Renal cortex interstitium (tissue), 11 donors: ENCODE data around the gene GPC6. TPM values are rescaled to one million over a fixed set of nuclear protein-coding genes. Genes with fewer than 3 reads are reported as not detected.

Source experiments
- DNase-seq, 11 donors: peaks; one replicate each; pipeline ENCODE4 v3.0.0-alpha.2; 2013; ENCODE audit warnings: low read depth in 9 of 11, low spot score in 4 of 11; ENCODE audit errors: extremely low read depth in 1 of 11
- polyA plus RNA-seq, 3 donors: library from polyadenylated mRNA; unstranded; fragments of 120-200 nt; gene quantifications; one replicate each; pipeline ENCODE4 v1.2.1, GENCODE V29; 2013; ENCODE audit not compliant: insufficient read length in 3 of 3

Gene GPC6
- polyA plus RNA-seq, 3 donors = 54.1 to 67.2 (median 57.5) TPM

- peak in 3 of 11 donors; percentile 21 to 46 (median 28) for DNase-seq
Measured at GRCh38 chr13:93767917-93768409, 541.4 kb downstream of the GPC6 start.

GRCh38 chr13:93769101-93769500 lies 542.5 kb downstream of the GPC6 start:
- DNase-seq = peak in 7 of 11 donors; percentile 30 to 63 (median 43)

GRCh38 chr13:93769607-93770006 lies 543.0 kb downstream of the GPC6 start:
- no peak for DNase-seq

- DNase-seq = no peak
Measured at GRCh38 chr13:93771227-93771626, 544.6 kb downstream of the GPC6 start.

- DNase-seq = no peak
Measured at GRCh38 chr13:93771782-93772181, 545.2 kb downstream of the GPC6 start.

- DNase-seq = no peak
Measured at GRCh38 chr13:93774506-93774905, 547.9 kb downstream of the GPC6 start.

- DNase-seq = no peak
Measured at GRCh38 chr13:93775027-93775426, 548.4 kb downstream of the GPC6 start.

- no peak for DNase-seq
Measured at GRCh38 chr13:93775507-93776108, 549.0 kb downstream of the GPC6 start.

GRCh38 chr13:93776936-93777335 lies 550.3 kb downstream of the GPC6 start:
- no peak for DNase-seq

GRCh38 chr13:93777504-93777903 lies 550.9 kb downstream of the GPC6 start:
- DNase-seq = no peak

GRCh38 chr13:93778548-93778947 lies 551.9 kb downstream of the GPC6 start:
- DNase-seq = no peak

- no peak for DNase-seq
Measured at GRCh38 chr13:93784191-93784590, 557.6 kb downstream of the GPC6 start.

- no peak for DNase-seq
Measured at GRCh38 chr13:93786846-93787489, 560.4 kb downstream of the GPC6 start.

GRCh38 chr13:93788456-93788855 lies 561.8 kb downstream of the GPC6 start:
- DNase-seq = no peak

- no peak for DNase-seq
Measured at GRCh38 chr13:93789058-93789457, 562.5 kb downstream of the GPC6 start.

- no peak for DNase-seq
Measured at GRCh38 chr13:93794197-93794885, 567.7 kb downstream of the GPC6 start.

- no peak for DNase-seq
Measured at GRCh38 chr13:93797463-93797862, 570.9 kb downstream of the GPC6 start.

- DNase-seq = no peak
Measured at GRCh38 chr13:93800342-93800741, 573.7 kb downstream of the GPC6 start.

- no peak for DNase-seq
Measured at GRCh38 chr13:93805736-93806135, 579.1 kb downstream of the GPC6 start.

- no peak for DNase-seq
Measured at GRCh38 chr13:93806861-93807260, 580.3 kb downstream of the GPC6 start.
